IMR-90 (cell line): ENCODE data around the gene CCHCR1. TPM values are rescaled to one million over a fixed set of nuclear protein-coding genes. Genes with fewer than 3 reads are reported as not detected.
A peak's percentile ranks its signal among the peaks of the same experiment; 100 is the strongest.

Experiments used
- ATAC-seq: fragments of 200-7000 bp; cut with Tn5 transposase; 2 replicates; pipeline ENCODE4 v1.9.1; 2020; ENCODE audit warnings: low read depth, mild to moderate bottlenecking, moderate library complexity
- BruUV-seq: library from RNA; stranded (reverse); fragments of 400-500 nt; replicated peaks from 2 replicates; lab custom pipeline; 2021; lab: Mats Ljungman, UMichigan
- CTCF ChIA-PET: fragments of 300-600 bp; formaldehyde crosslinking; extraction: SDS; loops from one replicate; lab custom pipeline; 2021; ENCODE audit warnings: antibody characterized with exemption; lab: Yijun Ruan, JAX
- POLR2A ChIA-PET: fragments of 300-600 bp; sonication (Branson Sonifier 250); formaldehyde crosslinking; loops from one replicate; lab custom pipeline; 2022; ENCODE audit warnings: antibody characterized with exemption; ENCODE audit not compliant: unreplicated experiment; lab: Charles Lee
- DNase-seq: peaks from one replicate; pipeline ENCODE4 v3.0.0; 2013
- H2AFZ ChIP-seq: replicated peaks from 2 replicates; pipeline ENCODE3; 2013; ENCODE audit warnings: low read length, mild to moderate bottlenecking; ENCODE audit not compliant: poor library complexity
- H2AK5ac ChIP-seq: 2 replicates; pipeline ENCODE4 v1.6.1; 2013; ENCODE audit warnings: low read depth, low read length, inconsistent platforms
- H2AK9ac ChIP-seq: replicated peaks from 2 replicates; pipeline ENCODE3; 2013; ENCODE audit warnings: mild to moderate bottlenecking, low read depth, low read length, moderate library complexity; ENCODE audit not compliant: poor library complexity
- H2BK120ac ChIP-seq: 2 replicates; pipeline ENCODE4 v1.6.1; 2013; ENCODE audit warnings: low read depth, low read length, inconsistent platforms
- H2BK15ac ChIP-seq: 3 replicates; pipeline ENCODE4 v1.6.1; 2013; ENCODE audit warnings: low read depth, low read length, inconsistent platforms
- H2BK20ac ChIP-seq: 2 replicates; pipeline ENCODE4 v1.6.1; 2013; ENCODE audit warnings: low read depth, mild to moderate bottlenecking, inconsistent platforms, low read length, moderate library complexity
- H2BK5ac ChIP-seq: 2 replicates; pipeline ENCODE4 v1.6.1; 2013; ENCODE audit warnings: mild to moderate bottlenecking, low read depth, low read length, inconsistent platforms; ENCODE audit not compliant: poor library complexity, severe bottlenecking
- H3K14ac ChIP-seq: replicated peaks from 2 replicates; pipeline ENCODE4 v1.6.1; 2013; ENCODE audit warnings: low read depth, low read length, inconsistent platforms
- H3K18ac ChIP-seq: 2 replicates; pipeline ENCODE4 v1.6.1; 2013; ENCODE audit warnings: low read depth, low read length, control low read depth
- H3K23ac ChIP-seq: 2 replicates; pipeline ENCODE4 v1.6.1; 2013; ENCODE audit warnings: low read depth, low read length, inconsistent platforms
- H3K27ac ChIP-seq: 2 replicates; pipeline ENCODE4 v1.5.1; 2013; ENCODE audit warnings: mild to moderate bottlenecking, control low read depth, low read length; ENCODE audit not compliant: insufficient read depth
- H3K27me3 ChIP-seq: 2 replicates; pipeline ENCODE4 v1.6.1; 2013; ENCODE audit warnings: low read length; ENCODE audit not compliant: control insufficient read depth, insufficient read depth
- H3K36me3 ChIP-seq: 2 replicates; pipeline ENCODE4 v1.6.1; 2013; ENCODE audit warnings: low read length, mixed read lengths; ENCODE audit not compliant: control insufficient read depth, insufficient read depth
- H3K4ac ChIP-seq: 2 replicates; pipeline ENCODE4 v1.6.1; 2013; ENCODE audit warnings: low read depth, low read length, inconsistent platforms
- H3K4me1 ChIP-seq: 2 replicates; pipeline ENCODE4 v1.6.1; 2013; ENCODE audit warnings: low read length, mixed read lengths; ENCODE audit not compliant: control insufficient read depth, insufficient read depth
- H3K4me2 ChIP-seq: 2 replicates; pipeline ENCODE4 v1.6.1; 2013; ENCODE audit warnings: low read depth, mild to moderate bottlenecking, control low read depth, low read length, moderate library complexity
- H3K4me3 ChIP-seq: 2 replicates; pipeline ENCODE4 v1.5.1; 2013; ENCODE audit warnings: low read depth, mild to moderate bottlenecking, control low read depth, low read length, moderate library complexity; ENCODE audit not compliant: insufficient read depth
- H3K56ac ChIP-seq: 2 replicates; pipeline ENCODE4 v1.6.1; 2013; ENCODE audit warnings: low read length, inconsistent platforms; ENCODE audit not compliant: insufficient read depth; ENCODE audit errors: extremely low read depth
- H3K79me1 ChIP-seq, 2 experiments: 2 replicates each; pipeline ENCODE4 v1.6.1; 2013; ENCODE audit warnings: low read length in 2 of 2, inconsistent platforms in 1 of 2, low read depth in 1 of 2
- H3K9ac ChIP-seq: 2 replicates; pipeline ENCODE4 v1.6.1; 2013; ENCODE audit warnings: low read depth, low read length, control low read depth
- H3K9me1 ChIP-seq: 2 replicates; pipeline ENCODE4 v1.6.1; 2013; ENCODE audit warnings: low read length, inconsistent platforms; ENCODE audit not compliant: insufficient read depth
- H3K9me3 ChIP-seq: 2 replicates; pipeline ENCODE4 v1.6.1; 2013; ENCODE audit warnings: low read length; ENCODE audit not compliant: control insufficient read depth, insufficient read depth
- H4K20me1 ChIP-seq: 2 replicates; pipeline ENCODE4 v1.6.1; 2013; ENCODE audit warnings: low read length, inconsistent platforms; ENCODE audit not compliant: insufficient read depth
- H4K5ac ChIP-seq: 2 replicates; pipeline ENCODE4 v1.6.1; 2013; ENCODE audit warnings: mild to moderate bottlenecking, low read depth, low read length, control low read depth
- H4K8ac ChIP-seq, 2 experiments: 2 replicates each; pipeline ENCODE4 v1.6.1; 2013; ENCODE audit warnings: low read depth in 2 of 2, low read length in 2 of 2, control low read depth in 1 of 2, inconsistent platforms in 1 of 2
- H4K91ac ChIP-seq: 2 replicates; pipeline ENCODE4 v1.6.1; 2013; ENCODE audit warnings: low read depth, low read length, inconsistent platforms; ENCODE audit not compliant: insufficient read depth
- BHLHE40 ChIP-seq: fragments of 150-350 bp; IDR thresholded peaks from 2 replicates; pipeline ENCODE4 v1.6.1; 2016; ENCODE audit warnings: mild to moderate bottlenecking, low read depth, low read length
- MXI1 ChIP-seq: IDR thresholded peaks from 2 replicates; pipeline ENCODE4 v1.6.1; 2012; ENCODE audit warnings: low read depth, mild to moderate bottlenecking, low read length, moderate library complexity, borderline replicate concordance
- NFE2L2 ChIP-seq: fragments of 150-350 bp; IDR thresholded peaks from 2 replicates; pipeline ENCODE4 v1.6.1; 2016; ENCODE audit warnings: low read depth, mild to moderate bottlenecking, low read length
- WGBS, 2 experiments: methylation state at CpG; one replicate each; pipeline versions ENCODE4 v1.1.5 to v1.1.7; 2013; ENCODE audit warnings: missing lambda C conversion rate in 2 of 2; ENCODE audit not compliant: insufficient read length in 1 of 2; ENCODE audit errors: extremely low coverage in 2 of 2; 5-methylcytosine and 5-hydroxymethylcytosine counted together
- dilution Hi-C: fragments of 300-500 bp; cut with HindIII; formaldehyde crosslinking; loops from one replicate; pipeline ENCODE4 v1.14.3; 2018; ENCODE audit warnings: low sequenced_read_pairs; ENCODE audit not compliant: unreplicated experiment
- in situ Hi-C: fragments of 300-500 bp; cut with MboI; formaldehyde crosslinking; loops from 3 replicates; pipeline ENCODE4 v1.14.3; 2019; ENCODE audit warnings: low sequenced_read_pairs, inconsistent platforms, mixed read lengths
- intact Hi-C: fragments of 100-400 bp; cut with micrococcal nuclease; formaldehyde crosslinking; loops from 2 replicates; pipeline ENCODE4 v1.10.0; 2022
- polyA plus RNA-seq, 3 experiments: library from polyadenylated mRNA; depleted of rRNA; stranded (reverse); fragments of >200 nt; gene quantifications; 2 replicates each; pipeline ENCODE4 v1.2.3, GENCODE V29; 2012; ENCODE audit warnings: low replicate concordance in 1 of 3
- total RNA-seq: library from RNA; depleted of rRNA; stranded (reverse); fragments of >200 nt; gene quantifications from 2 replicates; pipeline ENCODE4 v1.2.3, GENCODE V29; 2012

The CCHCR1 gene
- total and polyA plus RNA-seq, 2 of the 4 experiments (the other 2 are of a cell fraction): 13.1 to 22.0 TPM

DNA sequence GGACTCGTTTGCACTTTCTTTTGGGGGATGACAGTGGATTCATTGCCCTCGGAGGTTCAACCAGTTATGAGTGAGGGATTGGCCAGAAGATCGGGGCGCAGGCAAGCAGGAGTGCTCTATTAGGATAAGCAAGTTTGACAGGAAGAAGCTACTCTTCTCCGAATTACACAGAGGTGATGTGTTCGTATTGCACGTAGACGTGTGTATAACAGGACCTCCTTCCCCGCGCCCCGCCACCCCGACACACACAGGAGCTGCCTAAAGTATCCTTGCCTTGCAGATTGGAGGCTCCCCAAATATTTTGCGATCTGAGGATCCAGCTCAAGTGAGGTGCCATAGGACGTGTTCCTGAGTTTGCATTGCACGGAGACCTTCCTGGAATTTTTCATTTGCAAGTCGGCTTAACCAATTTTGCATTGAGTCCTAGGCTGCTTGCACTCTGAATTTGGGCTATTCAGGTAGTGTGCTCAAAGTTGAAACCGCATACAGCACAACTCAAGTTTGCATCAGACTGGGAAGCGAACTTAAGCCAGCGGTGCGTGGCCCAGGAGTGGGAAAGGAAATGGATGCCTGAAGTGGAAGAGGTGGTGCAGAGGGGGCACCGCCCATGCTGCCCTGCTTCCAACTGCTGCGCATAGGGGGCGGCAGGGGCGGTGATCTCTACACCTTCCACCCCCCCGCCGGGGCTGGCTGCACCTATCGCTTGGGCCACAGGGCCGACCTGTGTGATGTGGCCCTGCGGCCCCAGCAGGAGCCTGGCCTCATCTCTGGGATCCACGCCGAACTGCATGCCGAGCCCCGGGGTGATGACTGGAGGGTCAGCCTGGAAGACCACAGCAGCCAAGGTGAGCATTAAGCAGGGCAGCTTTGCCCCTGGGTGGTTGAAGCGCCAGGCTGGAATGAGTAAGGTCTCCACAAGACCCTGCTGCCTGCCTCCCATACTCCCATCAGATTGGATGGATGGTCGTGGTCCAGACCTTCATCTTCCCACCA is 1.6 kb upstream of the CCHCR1 start:
- ChIA-PET CTCF (interaction anchor here (0.9 kb wide), 1 partner anchor 38 kb away, joined by 5 read pairs; no protein-coding TSS in a partner anchor), POLR2A (no interaction called here)
- Histone ChIP-seq H2BK120ac (no peak overlapping the region), H2AFZ (peak overlapping the region; percentile 97), H4K5ac (no peak overlapping the region), H2AK9ac (peak overlapping the region; percentile 91), H3K14ac (peak overlapping the region; percentile 76), H2AK5ac (peak overlapping the region; percentile 50), H3K27ac (peak overlapping the region; percentile 1; the same call in 1 of the 2 replicates), H3K27me3 (no peaks in the 10 kb centered on the region), H4K91ac (0 out of 2 replicates have a peak overlapping the region, but pooled peaks have one; percentile 29), H2BK15ac (no peak overlapping the region), H2BK20ac (no peak overlapping the region), H3K36me3 (peaks cover 7% of the 10 kb centered on the region; the same call in 1 of the 2 replicates), H3K23ac (peak overlapping the region; percentile 72), H3K56ac (peak overlapping the region; percentile 62; the same call in 1 of the 2 replicates), H4K8ac (peak overlapping the region; percentile 24 to 67; a peak in 3 of 4 replicates), H3K4me2 (peak overlapping the region; percentile 77), H3K4me1 (peaks cover 10% of the 10 kb centered on the region), H2BK5ac (no peak overlapping the region), H3K9me3 (no peaks in the 10 kb centered on the region), H3K4ac (peak overlapping the region; percentile 15), H3K9ac (peak overlapping the region; percentile 34; the same call in 1 of the 2 replicates), H3K4me3 (peak overlapping the region; percentile 69), H3K9me1 (peaks cover 19% of the 10 kb centered on the region), H3K18ac (no peak overlapping the region), H4K20me1 (peaks cover 4% of the 10 kb centered on the region), H3K79me1 (peaks cover 14 to 56% of the 10 kb centered on the region in 2 experiments)
- in situ Hi-C loops: no loop called here
- DNase-seq: no peak
- dilution Hi-C loops: no loop called here
- intact Hi-C loops: no loop called here
- no TSS peak for BruUV-seq
- peak; percentile 1 for ATAC-seq
- TF ChIP-seq BHLHE40 (no peak), MXI1 (no peak), NFE2L2 (no peak)
- WGBS, 2 experiments: 20% methylated on average over 3 of the region's 35 CpGs; no CpG with 5 or more reads in 1 of the 2 experiments
